Endothelial cell of umbilical vein (primary cell): ENCODE data around the gene QPCTL.

Source experiments
- CTCF ChIP-seq, 2 donors: IDR thresholded peaks; 1 replicate in 1 of 2; 2 replicates in 1 of 2; pipeline ENCODE4 v1.5.1; 2011; ENCODE audit warnings: low read length in 2 of 2, mild to moderate bottlenecking in 2 of 2, moderate library complexity in 2 of 2, control low read depth in 1 of 2, inconsistent platforms in 1 of 2, low read depth in 1 of 2; ENCODE audit not compliant: insufficient read depth in 1 of 2; ENCODE audit errors: extremely low read depth in 1 of 2
- EZH2 ChIP-seq: IDR thresholded peaks from 2 replicates; pipeline ENCODE4 v1.6.1; 2012; ENCODE audit warnings: borderline replicate concordance, low read depth, mild to moderate bottlenecking, moderate library complexity, low read length, inconsistent platforms; ENCODE audit not compliant: severe bottlenecking
- FOS ChIP-seq: IDR thresholded peaks from 2 replicates; pipeline ENCODE4 v1.6.1; 2011; ENCODE audit warnings: mild to moderate bottlenecking, low read length, moderate library complexity, borderline replicate concordance; ENCODE audit not compliant: insufficient read depth
- GATA2 ChIP-seq: IDR thresholded peaks from 2 replicates; pipeline ENCODE4 v1.7.0; 2011; ENCODE audit warnings: low read depth, mild to moderate bottlenecking, moderate library complexity, mixed read lengths, low read length; ENCODE audit not compliant: insufficient read length, insufficient read depth
- JUN ChIP-seq: IDR thresholded peaks from 2 replicates; pipeline ENCODE4 v1.6.1; 2011; ENCODE audit warnings: borderline replicate concordance, low read depth; ENCODE audit not compliant: insufficient read length, insufficient read depth
- MYC ChIP-seq: IDR thresholded peaks from one replicate; pipeline ENCODE4 v1.6.1; 2011; ENCODE audit warnings: mild to moderate bottlenecking, low read depth, low read length
- POLR2A ChIP-seq: IDR thresholded peaks from 2 replicates; pipeline ENCODE4 v1.6.1; 2012; ENCODE audit warnings: low read depth, mild to moderate bottlenecking, control low read depth, low read length
- POLR2AphosphoS5 ChIP-seq: IDR thresholded peaks from 2 replicates; pipeline ENCODE4 v1.6.1; 2012; ENCODE audit warnings: low read depth, mild to moderate bottlenecking, control low read depth, low read length, moderate library complexity; ENCODE audit not compliant: insufficient read depth
- TF ChIP-seq, protein P1 (sequence below): IDR thresholded peaks from 2 replicates; pipeline ENCODE4 v1.6.1; 2011; ENCODE audit not compliant: insufficient read depth, insufficient read length

DNA sequence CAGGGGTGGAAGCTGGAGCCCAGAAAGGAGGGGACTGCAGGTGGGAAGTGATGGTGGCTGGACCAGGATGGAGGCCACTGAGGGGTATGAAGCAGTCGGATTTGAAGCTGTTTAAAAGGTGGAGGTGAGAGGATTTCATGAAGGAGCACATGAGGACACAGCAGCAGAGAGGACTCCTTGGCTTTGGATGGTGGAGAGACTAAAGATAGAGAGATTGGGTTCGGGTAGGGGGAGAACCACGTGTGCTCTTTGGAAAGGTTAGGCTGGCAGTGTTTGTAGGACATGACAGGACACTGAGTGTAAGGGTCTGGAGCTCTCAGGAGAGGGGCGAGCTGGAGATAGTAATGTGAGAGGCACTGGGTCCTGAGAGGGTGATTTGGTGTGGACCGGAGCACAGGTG is 9.6 kb upstream of the QPCTL start:
- TF ChIP-seq POLR2AphosphoS5 (no peak), POLR2A (no peak), EZH2 (no peak), CTCF (IDR thresholded peaks at IDR 0.05; ENCODE audit: extremely low read depth in 1 of 2, insufficient read depth in 1 of 2, low read depth in 1 of 2, low read length in 2 of 2) (no peak), FOS (no peak), GATA2 (no peak), MYC (no peak), JUN (no peak)
- TF ChIP-seq, protein P1, sequence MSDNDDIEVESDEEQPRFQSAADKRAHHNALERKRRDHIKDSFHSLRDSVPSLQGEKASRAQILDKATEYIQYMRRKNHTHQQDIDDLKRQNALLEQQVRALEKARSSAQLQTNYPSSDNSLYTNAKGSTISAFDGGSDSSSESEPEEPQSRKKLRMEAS: no peak
